HK-2 (cell line): ENCODE results near the gene PEX14.
"Not testable (repeated sequence)": the region's sequence is repeated elsewhere in the genome, so short reads cannot be mapped to it uniquely, and the experiment has no call there.

Source experiments
- DNase-seq: peaks from one replicate; pipeline ENCODE4 v3.0.0-alpha.2; 2018; ENCODE audit not compliant: unreplicated experiment

The PEX14 gene, protein sequence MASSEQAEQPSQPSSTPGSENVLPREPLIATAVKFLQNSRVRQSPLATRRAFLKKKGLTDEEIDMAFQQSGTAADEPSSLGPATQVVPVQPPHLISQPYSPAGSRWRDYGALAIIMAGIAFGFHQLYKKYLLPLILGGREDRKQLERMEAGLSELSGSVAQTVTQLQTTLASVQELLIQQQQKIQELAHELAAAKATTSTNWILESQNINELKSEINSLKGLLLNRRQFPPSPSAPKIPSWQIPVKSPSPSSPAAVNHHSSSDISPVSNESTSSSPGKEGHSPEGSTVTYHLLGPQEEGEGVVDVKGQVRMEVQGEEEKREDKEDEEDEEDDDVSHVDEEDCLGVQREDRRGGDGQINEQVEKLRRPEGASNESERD

DNA sequence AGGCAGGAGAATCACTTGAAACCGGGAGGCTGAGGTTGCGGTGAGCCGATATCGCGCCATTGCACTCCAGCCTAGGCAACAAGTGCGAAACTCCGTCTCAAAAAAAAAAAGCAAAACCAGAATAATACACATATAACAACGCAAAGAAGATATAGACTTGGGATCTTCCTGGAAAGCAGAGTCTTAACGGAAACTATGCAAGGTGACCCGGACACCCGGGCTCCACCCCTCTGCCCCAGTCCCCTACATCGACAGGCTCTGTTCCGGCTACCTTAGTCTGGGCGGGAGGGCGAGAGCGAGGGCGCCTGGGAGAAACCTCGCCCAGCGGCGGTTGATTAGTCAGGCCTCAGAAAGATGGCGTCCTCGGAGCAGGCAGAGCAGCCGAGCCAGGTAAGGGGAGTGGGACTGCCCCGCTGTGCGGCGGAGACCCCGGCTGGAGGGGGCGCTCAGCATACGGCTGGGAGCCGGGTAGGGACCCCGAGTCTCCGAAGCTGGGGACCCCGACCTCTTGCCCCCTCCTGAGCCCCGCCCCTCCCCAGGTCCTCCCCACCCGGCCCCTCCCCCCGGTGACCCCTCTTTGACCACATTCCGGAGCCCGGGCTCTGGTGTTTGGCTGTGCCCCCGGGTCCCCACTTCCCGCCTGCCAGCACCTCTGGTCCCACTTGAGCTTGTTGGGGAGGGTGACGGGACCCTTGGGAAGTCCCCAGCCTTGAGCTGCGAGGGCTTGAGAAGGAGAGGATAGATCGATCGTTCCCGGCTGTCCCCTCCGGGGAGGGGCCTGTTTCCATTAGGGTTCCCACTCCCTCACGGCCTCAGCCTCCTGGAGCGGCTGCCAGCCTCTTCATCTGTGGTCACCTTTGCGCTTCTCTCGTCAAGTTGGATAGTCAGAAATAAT, at the start of gene PEX14:
PEX14 (plus strand) TSS at position 338 of the 895 bp plus-strand sequence; CDS start at position 355, 17 bp downstream.
- DNase-seq, result peak; percentile 88

DNA sequence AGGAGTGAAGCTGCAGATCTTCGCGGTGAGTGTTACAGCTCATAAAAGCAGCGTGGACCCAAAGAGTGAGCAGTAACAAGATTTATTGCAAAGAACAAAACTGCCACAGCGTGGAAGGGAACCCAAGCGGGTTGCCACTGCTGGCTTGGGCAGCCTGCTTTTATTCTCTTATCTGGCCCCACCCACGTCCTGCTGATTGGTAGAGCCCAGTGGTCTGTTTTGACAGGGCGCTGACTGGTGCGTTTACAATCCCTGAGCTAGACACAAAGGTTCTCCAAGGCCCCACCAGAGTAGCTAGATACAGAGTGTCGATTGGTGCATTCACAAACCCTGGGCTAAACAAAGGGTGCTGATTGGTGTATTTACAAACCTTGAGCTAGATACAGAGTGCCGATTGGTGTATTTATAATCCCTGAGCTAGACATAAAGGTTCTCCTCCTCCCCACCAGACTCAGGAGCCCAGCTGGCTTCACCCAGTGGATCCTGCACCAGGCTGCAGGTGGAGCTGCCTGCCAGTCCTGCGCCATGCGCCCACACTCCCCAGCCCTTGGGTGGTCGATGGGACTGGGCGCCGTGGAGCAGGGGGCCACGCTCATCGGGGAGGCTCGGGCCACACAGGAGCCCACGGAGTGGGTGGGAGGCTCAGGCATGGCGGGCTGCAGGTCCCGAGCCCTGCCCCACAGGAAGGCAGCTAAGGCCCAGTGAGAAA, 48.8 kb upstream of the PEX14 start:
- not testable (repeated sequence) for DNase-seq

DNA sequence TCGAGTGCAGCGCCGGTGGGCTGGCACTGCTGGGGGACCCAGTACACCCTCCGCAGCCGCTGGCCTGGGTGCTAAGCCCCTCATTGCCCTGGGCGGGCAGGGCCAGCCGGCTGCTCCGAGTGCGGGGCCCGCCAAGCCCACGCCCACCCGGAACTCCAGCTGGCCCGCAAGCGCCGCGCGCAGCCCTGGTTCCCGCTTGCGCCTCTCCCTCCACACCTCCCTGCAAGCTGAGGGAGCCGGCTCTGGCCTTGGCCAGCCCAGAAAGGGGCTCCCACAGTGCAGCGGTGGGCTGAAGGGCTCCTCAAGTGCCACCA, 48.3 kb upstream of the PEX14 start:
- not testable (repeated sequence) for DNase-seq

DNA sequence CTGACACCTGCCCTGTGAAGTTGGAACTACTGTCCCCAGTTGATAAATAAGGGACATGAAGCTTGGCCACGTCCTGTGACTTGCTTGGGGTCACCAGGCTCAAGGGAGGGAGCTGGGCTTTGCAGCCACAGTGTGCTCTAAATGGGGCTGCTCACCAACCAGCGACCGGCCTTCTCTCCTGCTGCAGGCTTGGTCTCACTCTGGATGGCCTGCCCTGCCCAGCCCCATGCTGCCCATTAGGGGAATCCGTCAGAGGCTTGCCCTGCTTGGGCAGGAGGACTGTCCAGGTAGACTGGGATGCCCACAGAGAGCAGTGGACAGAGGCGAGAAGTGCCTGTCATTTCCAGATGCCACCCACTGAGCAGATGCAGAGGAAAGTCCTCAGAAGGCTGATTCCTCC, 45.8 kb upstream of the PEX14 start:
- DNase-seq, result no peak

DNA sequence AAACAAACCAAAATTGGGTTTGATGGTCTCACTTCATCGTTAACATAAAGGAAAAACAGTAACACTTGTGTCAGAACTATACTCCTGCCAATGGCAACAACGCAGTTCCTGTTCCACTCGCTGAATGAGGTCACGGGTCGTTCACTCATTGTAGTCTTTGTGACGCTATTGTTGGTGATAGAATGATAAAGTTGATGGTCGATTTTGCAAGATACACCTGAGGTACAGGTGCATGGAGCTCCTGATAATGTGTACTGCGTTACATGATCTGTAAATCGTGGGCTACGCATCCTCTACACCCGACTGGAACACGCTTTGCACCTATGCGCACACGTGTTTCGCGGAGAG, 44.9 kb upstream of the PEX14 start:
- no peak for DNase-seq

DNA sequence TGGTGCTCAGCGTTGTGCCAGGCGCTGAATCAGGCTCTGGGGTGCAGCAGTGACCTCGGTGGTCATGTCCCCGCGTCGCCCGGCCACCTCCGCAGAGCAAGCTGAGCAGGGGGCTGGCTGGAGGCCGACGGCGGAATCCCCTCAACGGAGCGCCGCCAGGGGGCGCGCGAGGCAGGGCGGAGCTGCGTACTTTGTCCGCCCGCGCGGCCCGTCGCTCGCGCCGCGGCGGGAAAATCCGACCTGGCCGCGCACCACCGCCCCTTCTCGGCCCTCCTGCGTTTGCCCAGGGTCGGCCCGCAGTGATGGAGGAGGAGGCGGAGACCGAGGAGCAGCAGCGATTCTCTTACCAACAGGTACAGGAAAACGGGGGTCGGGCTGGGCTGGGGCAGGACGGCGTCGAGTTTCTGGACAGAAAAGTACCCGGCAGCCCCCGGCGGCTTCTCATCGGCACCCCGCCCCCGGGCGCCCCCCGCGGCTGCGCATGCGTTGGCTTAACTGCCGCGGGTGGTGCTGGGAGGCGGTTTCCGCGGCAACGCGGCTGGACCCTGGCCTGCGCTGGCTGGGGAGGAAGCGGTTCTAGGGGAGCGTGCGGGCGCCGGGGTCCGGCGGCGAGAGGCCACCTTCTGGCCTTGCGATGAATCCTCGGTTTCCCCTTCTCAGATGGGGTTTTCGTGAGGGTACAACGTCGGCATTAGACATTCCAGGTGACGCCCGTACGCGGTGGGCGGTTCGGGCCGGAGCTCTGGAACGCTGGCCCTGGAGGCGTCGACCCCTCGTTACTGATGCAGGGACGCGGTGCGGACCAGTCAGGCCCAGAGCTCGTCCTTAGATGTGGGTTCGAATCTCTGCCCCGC, 44.3 kb upstream of the PEX14 start, which contains the start of gene CENPS:
CENPS (plus strand) TSS at position 218 of the 854 bp plus-strand sequence; CDS start at position 303, 85 bp downstream.
- peak; percentile 91 for DNase-seq

DNA sequence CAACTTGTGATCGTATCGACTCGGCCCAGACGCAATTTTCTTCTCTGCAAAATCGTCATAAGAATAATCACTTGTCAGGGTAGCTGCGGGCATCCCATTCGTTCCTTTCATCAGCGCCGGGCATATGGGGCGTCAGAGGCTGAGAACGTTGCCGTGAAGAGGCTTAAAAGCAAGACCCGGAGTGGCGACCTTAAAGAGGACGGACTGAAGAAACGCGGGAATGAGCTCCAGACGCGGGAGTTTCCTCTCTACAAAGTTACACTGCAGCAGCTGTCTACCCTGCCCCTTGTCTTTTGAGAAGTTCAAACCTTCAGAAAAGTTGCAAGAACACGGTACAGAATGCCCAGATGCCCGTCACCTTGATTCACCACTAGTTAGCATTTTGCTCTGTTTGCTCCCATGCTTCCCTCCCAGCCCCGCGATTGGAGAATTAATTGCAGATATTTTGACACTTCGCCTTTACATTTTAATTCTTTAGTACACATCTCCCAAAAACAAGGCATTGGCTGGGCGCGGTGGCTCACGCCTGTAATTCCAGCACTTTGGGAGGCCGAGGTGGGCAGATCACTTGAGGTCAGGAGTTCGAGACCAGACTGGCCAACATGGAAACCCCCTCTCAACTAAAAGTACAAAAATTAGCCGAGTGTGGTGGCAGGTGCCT, 43.5 kb upstream of the PEX14 start:
- DNase-seq, result no peak

DNA sequence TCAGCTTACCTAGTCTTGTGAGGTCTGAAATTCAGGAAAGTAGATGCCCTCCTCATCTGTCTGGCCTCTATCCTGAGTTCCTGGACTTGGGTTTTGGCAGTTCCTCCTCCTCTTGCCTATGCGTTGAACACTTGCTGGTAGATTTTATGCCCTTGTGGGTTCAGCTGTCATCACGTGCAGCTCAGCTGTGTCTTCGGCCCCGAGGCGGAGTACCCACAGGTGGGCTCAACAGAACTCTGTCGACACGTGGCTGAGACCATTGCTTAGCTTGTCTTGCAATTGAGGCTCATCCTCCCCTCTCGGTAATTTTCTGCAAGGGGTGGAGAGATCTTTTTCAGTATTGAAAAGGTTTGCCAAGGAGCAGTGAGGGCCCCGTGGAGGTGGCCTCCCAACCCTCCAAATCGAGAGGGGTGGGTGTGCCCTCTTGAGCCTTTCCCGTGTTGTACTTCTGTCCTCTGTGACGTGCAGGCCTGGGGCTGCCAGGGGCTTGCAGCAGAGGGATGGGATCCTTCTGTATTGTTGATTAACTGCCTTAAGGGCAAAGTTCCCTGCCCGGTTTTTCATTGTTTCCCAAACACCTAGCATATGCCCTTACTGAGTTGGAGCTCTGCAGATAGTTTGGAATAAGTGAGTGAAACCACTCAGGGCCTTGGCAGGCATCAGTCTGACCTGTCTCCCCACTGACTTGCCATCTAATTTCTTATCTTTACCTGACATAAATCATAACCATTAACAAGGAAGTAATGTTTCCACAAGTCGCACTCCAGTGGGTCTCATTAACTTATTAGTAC, 41.6 kb upstream of the PEX14 start:
- no peak for DNase-seq

DNA sequence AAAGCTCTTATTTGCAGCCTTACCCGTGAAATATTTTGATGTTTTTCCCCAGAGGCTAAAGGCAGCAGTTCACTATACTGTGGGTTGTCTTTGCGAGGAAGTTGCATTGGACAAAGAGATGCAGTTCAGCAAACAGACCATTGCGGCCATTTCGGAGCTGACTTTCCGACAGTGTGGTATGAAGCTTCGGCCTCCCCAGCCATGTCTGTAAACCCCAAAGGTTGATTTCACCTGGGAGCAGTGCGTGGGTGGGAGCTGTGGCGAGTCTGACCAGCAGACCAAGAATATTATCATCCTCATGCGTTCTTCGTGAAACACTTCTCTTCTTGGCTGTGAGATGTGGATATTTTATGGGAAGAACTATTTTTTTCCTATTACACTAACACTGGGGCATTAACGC, 41.0 kb upstream of the PEX14 start:
- no peak for DNase-seq

DNA sequence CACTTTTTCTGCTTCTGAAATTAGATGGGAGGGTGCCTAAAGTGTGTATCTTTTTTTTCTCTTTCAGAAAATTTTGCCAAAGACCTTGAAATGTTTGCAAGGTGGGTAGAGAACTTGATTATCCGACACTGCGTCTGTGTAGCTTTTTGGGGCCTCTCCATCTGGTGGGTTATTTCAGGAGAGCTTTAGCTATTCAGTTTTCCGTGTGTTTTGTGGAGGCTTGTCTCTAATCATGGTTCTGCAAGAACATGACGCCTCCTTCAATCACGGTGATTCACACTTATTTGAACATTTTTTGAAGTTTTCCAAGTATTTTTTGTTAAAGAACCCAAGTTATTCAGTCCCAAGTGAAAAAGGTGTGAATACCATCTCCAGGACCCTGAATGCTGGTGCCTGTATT, 40.2 kb upstream of the PEX14 start:
- no peak for DNase-seq

DNA sequence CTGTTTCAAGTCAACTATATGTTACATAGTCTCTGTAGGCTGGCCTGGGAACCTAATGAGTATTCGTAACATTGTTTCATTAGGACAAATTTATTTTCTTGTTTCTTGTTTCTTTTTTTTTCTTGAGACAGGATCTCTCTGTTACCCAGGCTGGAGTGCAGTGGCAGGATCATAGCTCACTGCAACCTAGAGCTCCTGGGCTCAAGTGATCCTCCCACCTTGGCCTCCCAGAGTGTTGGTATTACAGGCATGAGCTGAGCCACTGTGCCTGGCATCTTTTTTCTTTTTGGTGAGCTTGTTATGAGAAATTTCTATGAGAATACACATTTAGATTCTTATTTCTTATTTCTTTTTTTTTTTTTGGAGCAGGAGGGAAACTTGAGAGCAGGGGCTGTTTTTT, 37.7 kb upstream of the PEX14 start:
- DNase-seq, result no peak

DNA sequence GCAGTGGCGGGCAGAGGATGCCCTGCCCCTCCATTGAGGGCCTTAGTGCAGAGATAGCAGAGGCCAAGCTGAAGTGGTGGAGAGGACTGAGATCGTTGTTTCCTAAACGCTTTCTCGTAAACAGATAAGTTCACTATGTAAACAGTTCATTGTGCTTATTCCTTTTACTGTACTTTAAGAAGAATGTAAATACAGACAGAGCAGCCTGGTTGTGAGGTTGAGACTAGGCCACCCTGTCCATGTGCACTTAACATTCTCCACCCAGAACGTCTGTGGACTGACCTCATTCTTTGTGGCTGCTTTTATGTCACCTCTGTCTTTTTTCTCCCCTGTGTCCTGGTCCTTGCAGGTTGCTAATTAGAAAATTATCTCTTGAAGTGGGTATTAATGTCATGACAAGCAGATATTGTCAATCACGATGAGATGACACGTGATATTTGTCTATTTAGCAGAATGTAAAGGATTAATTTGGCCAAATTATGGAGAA, 36.0 kb upstream of the PEX14 start:
- no peak for DNase-seq

DNA sequence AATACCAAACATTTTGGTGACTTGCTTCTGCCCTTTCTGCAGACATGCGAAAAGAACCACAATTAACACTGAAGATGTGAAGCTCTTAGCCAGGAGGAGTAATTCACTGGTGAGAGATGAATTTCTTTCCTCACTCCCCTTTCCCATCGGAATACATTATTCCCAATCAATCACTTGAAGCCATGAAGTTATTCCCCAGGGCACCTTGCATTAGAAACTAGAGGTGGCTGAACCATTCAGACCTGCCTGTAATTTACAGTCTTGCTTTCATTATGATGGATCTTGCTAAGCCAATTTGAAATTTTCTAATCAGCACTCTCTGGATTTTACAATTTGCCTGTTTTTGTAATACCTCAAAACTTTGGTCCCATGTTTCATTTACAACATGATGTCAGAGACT, 34.4 kb upstream of the PEX14 start:
- DNase-seq, result no peak

DNA sequence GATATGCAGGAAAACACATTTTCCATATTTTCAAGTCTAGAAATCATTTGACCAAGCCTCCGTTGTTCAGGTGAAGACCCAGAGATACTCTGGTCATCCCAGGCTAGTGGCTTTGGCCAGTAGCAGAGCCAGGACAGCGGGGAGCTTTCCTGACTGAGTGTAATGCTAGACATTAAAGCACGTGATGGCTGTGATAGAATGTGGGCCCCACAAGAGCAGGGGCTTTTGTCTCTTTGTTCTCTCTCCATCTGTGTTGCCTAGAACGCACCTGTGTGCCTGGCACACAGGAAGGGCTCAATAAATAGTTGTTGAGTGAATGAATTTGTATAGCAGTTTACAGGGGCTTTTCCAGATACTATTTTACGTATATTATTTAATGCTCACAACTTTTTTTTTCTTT, 34.0 kb upstream of the PEX14 start:
- no peak for DNase-seq

DNA sequence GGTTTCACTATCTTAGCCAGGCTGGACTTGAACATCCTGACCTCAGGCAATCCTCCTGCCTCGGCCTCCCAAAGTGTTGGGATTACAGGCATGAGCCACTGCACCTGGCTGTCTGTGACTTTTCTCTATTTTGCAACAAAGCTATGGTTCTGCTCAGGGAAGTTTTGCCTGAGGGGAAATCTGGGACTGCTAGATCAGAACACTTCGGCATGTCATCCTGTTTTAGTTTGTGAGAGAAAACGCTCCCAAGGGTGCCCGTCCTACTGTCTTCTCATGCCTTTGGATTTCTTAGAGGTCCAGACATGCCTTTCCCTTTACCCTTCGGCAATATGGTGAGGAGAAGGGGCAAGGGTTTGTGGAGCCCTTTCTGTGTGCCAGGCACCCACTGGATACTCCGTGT, 30.5 kb upstream of the PEX14 start:
- no peak for DNase-seq

DNA sequence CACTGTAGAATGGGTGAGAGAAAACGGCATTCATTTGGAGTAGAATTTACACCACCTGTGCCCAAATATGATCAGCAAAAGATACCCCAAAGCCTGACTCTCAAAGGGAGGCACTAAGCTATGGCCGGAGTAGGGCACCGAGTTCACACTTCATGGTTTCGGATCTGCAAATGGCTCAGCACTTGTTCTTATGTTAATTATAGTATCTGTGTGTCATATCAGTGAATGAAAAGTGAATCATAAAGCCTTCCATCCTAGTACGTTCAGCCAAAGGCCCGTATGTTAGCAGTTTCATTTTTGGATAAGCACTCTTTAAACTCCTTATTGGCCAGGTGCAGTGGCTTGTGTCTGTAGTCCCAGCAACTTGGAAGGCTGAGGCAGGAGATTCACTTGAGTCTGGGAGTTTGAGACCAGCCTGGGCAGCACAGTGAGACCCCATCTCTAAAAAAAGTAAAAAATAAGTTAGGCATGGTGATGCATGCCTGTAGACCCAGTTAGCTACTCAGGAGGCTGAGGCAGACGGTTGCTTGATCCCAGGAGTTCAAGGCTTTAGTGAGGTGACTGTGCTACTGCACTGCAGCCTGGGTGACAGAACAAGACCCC, 29.9 kb upstream of the PEX14 start:
- DNase-seq, result no peak

DNA sequence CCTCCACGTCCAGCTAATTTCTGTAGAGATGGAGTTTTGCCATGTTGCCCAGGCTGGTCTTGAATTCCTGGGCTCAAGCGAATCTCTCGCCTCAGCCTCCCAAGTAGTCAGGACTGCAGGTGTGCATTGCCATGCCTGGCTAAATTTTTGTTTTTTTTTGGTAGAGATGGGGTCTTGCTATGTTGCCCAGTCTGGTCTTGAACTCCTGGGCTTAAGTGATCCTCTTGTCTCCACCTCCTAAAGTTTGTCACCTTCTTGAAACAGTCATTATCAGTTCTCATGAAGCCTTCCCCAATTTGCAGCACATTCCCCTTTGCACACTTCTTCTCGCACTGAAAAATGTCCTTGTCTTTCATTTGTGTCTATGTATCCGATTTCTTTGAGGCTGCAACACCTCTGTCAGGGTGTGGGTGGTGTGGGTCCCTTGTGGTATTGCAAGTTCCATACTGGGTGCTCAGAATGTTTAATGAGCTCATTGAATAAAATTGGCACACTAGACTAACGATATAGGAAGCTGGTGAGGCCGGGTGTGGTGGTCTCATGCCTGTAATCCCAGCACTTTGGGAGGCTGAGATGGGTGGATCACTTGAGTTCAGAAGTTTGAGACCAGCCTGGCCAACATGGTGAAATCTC, 27.8 kb upstream of the PEX14 start:
- DNase-seq, result no peak

DNA sequence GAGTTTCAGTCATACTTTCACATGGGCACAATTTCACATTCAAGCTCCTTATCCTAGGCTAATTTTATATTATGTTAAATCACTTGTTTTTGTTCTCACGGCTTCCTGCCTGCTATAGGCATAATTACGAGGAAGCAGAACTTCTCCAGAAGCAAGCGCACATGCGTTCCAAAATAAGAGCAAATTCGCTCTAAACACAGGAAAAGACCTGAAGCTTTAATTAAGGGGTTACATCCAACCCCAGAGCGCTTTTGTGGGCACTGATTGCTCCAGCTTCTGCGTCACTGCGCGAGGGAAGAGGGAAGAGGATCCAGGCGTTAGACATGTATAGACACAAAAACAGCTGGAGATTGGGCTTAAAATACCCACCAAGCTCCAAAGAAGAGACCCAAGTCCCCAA, 25.0 kb upstream of the PEX14 start, which contains the start of gene CORT:
CORT (plus strand) TSS at position 281 of the 400 bp plus-strand sequence. CDS start 193 bp downstream, outside the sequence.
- DNase-seq, result no peak
